ENCODE results near the gene AKNAD1. TPM values are rescaled to one million over a fixed set of nuclear protein-coding genes. Genes with fewer than 3 reads are reported as not detected.

Gene AKNAD1
- polyA plus RNA-seq, 1 of the 3 experiments (the other 2 are of a cell fraction): 0.71 TPM

- H3K9me2 ChIP-seq: no peaks in the 10 kb centered on the region
- H4K20me1 ChIP-seq (ENCODE audit: insufficient read depth): no peaks in the 10 kb centered on the region
- 96% methylated on average over 2 of the region's 2 CpGs for WGBS (ENCODE audit: low lambda C conversion rate)
- no peaks in the 10 kb centered on the region; the same call in 1 of the 2 replicates for H3K79me2 ChIP-seq (ENCODE audit: insufficient read depth)
- H3K27me3 ChIP-seq (ENCODE audit: insufficient read depth): no peaks in the 10 kb centered on the region
- no peak overlapping the region for H3K27ac ChIP-seq (ENCODE audit: low read depth in 2 of 2, low read length in 1 of 2)
- TF ChIP-seq TAF1 (IDR thresholded peaks at IDR 0.05; ENCODE audit: borderline replicate concordance, low read depth, low read length): no peak
- no peak for TF ChIP-seq RXRA (IDR thresholded peaks at IDR 0.05; ENCODE audit: borderline replicate concordance, low read depth)
- TF ChIP-seq GATA2 (CRISPR knock-in tag; IDR thresholded peaks at IDR 0.05): no peak
- TF ChIP-seq, protein P1, sequence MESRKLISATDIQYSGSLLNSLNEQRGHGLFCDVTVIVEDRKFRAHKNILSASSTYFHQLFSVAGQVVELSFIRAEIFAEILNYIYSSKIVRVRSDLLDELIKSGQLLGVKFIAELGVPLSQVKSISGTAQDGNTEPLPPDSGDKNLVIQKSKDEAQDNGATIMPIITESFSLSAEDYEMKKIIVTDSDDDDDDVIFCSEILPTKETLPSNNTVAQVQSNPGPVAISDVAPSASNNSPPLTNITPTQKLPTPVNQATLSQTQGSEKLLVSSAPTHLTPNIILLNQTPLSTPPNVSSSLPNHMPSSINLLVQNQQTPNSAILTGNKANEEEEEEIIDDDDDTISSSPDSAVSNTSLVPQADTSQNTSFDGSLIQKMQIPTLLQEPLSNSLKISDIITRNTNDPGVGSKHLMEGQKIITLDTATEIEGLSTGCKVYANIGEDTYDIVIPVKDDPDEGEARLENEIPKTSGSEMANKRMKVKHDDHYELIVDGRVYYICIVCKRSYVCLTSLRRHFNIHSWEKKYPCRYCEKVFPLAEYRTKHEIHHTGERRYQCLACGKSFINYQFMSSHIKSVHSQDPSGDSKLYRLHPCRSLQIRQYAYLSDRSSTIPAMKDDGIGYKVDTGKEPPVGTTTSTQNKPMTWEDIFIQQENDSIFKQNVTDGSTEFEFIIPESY (IDR thresholded peaks at IDR 0.05; ENCODE audit: borderline replicate concordance, low read depth): no peak
- ChIA-PET CTCF (interaction anchor here (1.3 kb wide), 1 partner anchor 22 kb away, joined by 3 read pairs; no protein-coding TSS in a partner anchor), POLR2A (no interaction called here)
- H3F3A ChIP-seq (replicated peaks; ENCODE audit: insufficient read depth): no peaks in the 10 kb centered on the region
- H3K9me3 ChIP-seq: peaks cover 14% of the 10 kb centered on the region; the same call in 1 of the 2 replicates
- no peak overlapping the region for H3K4me3 ChIP-seq (ENCODE audit: low read depth in 2 of 2, low read length in 1 of 2)
- no peak for DNase-seq
- H3K36me3 ChIP-seq (replicated peaks in 1 of 2; ENCODE audit: control insufficient read depth in 1 of 2, insufficient read depth in 2 of 2, low read length in 1 of 2): peaks cover 42 to 82% of the 10 kb centered on the region in 2 experiments
- no peak overlapping the region for H2AFZ ChIP-seq (ENCODE audit: low read depth)
- no peak overlapping the region for H3K9ac ChIP-seq
- no peak overlapping the region for H3K4me2 ChIP-seq
- H3K4me1 ChIP-seq (ENCODE audit: control insufficient read depth in 1 of 2, insufficient read depth in 2 of 2, low read depth in 1 of 2, low read length in 1 of 2): no peaks in the 10 kb centered on the region
Measured at GRCh38 chr1:108792420-108792819, 64.5 kb downstream of the AKNAD1 start.

DNA sequence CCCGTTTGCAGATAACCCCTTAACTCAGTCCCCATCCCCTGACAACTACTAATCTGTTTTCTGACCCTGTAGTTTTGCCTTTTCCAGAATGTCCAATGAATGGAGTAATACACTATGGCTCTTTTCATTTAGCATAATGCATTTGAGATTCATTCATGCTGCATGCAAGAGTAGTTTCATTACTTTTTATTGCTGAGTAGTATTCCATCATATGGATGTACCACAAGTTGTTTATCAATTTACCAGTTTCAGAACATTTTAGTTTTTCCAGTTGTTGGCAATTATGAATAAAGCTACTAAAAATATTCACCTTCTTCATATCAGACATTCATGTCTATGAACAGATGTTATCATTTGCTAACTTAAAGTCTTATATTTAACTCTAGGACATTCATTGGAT is 65.1 kb downstream of the AKNAD1 start:
- no peak for DNase-seq
- TF ChIP-seq, protein P1 (IDR thresholded peaks at IDR 0.05; ENCODE audit: borderline replicate concordance, low read depth): no peak
- TF ChIP-seq RXRA (IDR thresholded peaks at IDR 0.05; ENCODE audit: borderline replicate concordance, low read depth): no peak
- H3K36me3 ChIP-seq (replicated peaks in 1 of 2; ENCODE audit: control insufficient read depth in 1 of 2, insufficient read depth in 2 of 2, low read length in 1 of 2): peaks cover 42 to 84% of the 10 kb centered on the region in 2 experiments
- H3K27ac ChIP-seq (ENCODE audit: low read depth in 2 of 2, low read length in 1 of 2): no peak overlapping the region
- no peaks in the 10 kb centered on the region; the same call in 1 of the 2 replicates for H3K79me2 ChIP-seq (ENCODE audit: insufficient read depth)
- ChIA-PET POLR2A (no interaction called here), CTCF (interaction anchor here (1.3 kb wide), 1 partner anchor 22 kb away, joined by 3 read pairs; no protein-coding TSS in a partner anchor)
- no peaks in the 10 kb centered on the region for H3K9me2 ChIP-seq
- no peaks in the 10 kb centered on the region for H3F3A ChIP-seq (replicated peaks; ENCODE audit: insufficient read depth)
- H3K9me3 ChIP-seq: peaks cover 14% of the 10 kb centered on the region; the same call in 1 of the 2 replicates
- H3K4me3 ChIP-seq (ENCODE audit: low read depth in 2 of 2, low read length in 1 of 2): no peak overlapping the region; a peak in 1 of 4 replicates
- H3K9ac ChIP-seq: no peak overlapping the region
- no peaks in the 10 kb centered on the region for H3K27me3 ChIP-seq (ENCODE audit: insufficient read depth)
- no peaks in the 10 kb centered on the region for H3K4me1 ChIP-seq (ENCODE audit: control insufficient read depth in 1 of 2, insufficient read depth in 2 of 2, low read depth in 1 of 2, low read length in 1 of 2)
- H2AFZ ChIP-seq (ENCODE audit: low read depth): no peak overlapping the region
- WGBS (ENCODE audit: low lambda C conversion rate): 90% methylated on average over 1 of the region's 1 CpG
- no peak overlapping the region for H3K4me2 ChIP-seq
- H4K20me1 ChIP-seq (ENCODE audit: insufficient read depth): no peaks in the 10 kb centered on the region

DNA sequence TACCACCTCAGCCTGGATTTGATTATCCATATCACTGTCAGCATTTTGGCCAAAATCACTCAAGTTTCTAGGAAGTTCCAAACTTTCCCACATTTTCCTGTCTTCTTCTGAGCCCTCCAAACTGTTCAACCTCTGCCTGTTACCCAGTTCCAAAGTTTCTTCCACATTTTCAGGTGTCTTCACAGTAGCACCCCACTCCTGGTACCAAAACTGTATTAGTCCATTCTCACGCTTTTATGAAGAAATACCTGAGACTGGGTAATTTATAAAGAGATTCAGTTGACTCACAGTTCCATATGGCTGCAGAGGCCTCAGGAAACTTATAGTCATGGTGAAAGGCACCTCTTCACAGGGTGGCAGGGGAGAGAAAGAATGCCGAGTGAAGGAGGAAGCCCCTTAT is 71.0 kb downstream of the AKNAD1 start:
- Histone ChIP-seq H3K79me2 (ENCODE audit: insufficient read depth) (no peaks in the 10 kb centered on the region), H3K4me1 (ENCODE audit: control insufficient read depth in 1 of 2, insufficient read depth in 2 of 2, low read depth in 1 of 2, low read length in 1 of 2) (no peaks in the 10 kb centered on the region), H3K4me2 (no peak overlapping the region), H4K20me1 (ENCODE audit: insufficient read depth) (no peaks in the 10 kb centered on the region), H3F3A (replicated peaks; ENCODE audit: insufficient read depth) (no peaks in the 10 kb centered on the region), H2AFZ (ENCODE audit: low read depth) (no peak overlapping the region), H3K9ac (no peak overlapping the region), H3K27me3 (ENCODE audit: insufficient read depth) (no peaks in the 10 kb centered on the region), H3K4me3 (ENCODE audit: low read depth in 2 of 2, low read length in 1 of 2) (no peak overlapping the region), H3K9me2 (no peaks in the 10 kb centered on the region), H3K27ac (ENCODE audit: low read depth in 2 of 2, low read length in 1 of 2) (no peak overlapping the region), H3K9me3 (no peaks in the 10 kb centered on the region), H3K36me3 (replicated peaks in 1 of 2; ENCODE audit: control insufficient read depth in 1 of 2, insufficient read depth in 2 of 2, low read length in 1 of 2) (peaks cover 31 to 95% of the 10 kb centered on the region in 2 experiments)
- DNase-seq: no peak
- ChIA-PET POLR2A (no interaction called here), CTCF (no interaction called here)
- WGBS (ENCODE audit: low lambda C conversion rate): 100% methylated on average over 2 of the region's 2 CpGs
- TF ChIP-seq MEF2A (IDR thresholded peaks at IDR 0.05; ENCODE audit: borderline replicate concordance, low read depth): no peak
- TF ChIP-seq RXRA (IDR thresholded peaks at IDR 0.05; ENCODE audit: borderline replicate concordance, low read depth): no peak
- no peak for TF ChIP-seq YY1 (IDR thresholded peaks at IDR 0.05; ENCODE audit: low read depth)
- no peak for TF ChIP-seq RFX5 (IDR thresholded peaks at IDR 0.05; ENCODE audit: low read length)
- TF ChIP-seq CTCF (IDR thresholded peaks at IDR 0.05): no peak
- TF ChIP-seq NRF1 (IDR thresholded peaks at IDR 0.05; ENCODE audit: low read depth, low read length): no peak
- TF ChIP-seq USF2 (IDR thresholded peaks at IDR 0.05; ENCODE audit: borderline replicate concordance, low read depth, low read length): no peak
- TF ChIP-seq, protein P2, sequence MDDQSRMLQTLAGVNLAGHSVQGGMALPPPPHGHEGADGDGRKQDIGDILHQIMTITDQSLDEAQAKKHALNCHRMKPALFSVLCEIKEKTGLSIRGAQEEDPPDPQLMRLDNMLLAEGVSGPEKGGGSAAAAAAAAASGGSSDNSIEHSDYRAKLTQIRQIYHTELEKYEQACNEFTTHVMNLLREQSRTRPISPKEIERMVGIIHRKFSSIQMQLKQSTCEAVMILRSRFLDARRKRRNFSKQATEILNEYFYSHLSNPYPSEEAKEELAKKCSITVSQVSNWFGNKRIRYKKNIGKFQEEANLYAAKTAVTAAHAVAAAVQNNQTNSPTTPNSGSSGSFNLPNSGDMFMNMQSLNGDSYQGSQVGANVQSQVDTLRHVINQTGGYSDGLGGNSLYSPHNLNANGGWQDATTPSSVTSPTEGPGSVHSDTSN (IDR thresholded peaks at IDR 0.05): no peak
- TF ChIP-seq MAX (IDR thresholded peaks at IDR 0.05; ENCODE audit: low read depth): no peak
